GM12892 (cell line): ENCODE results near the gene FAM9C.

Experiments
- POLR2A ChIP-seq: IDR thresholded peaks from 2 replicates; pipeline ENCODE4 v1.6.1; 2011; ENCODE audit warnings: low read depth, low read length, control low read depth
- POLR2AphosphoS5 ChIP-seq: IDR thresholded peaks from 2 replicates; pipeline ENCODE4 v1.6.1; 2011; ENCODE audit warnings: low read depth, low read length, control low read depth
- TAF1 ChIP-seq: IDR thresholded peaks from 2 replicates; pipeline ENCODE4 v1.6.1; 2011; ENCODE audit warnings: low read depth, mild to moderate bottlenecking, control low read depth, low read length, borderline replicate concordance

GRCh38 chrX:13023567-13023966 is 20.9 kb downstream of the FAM9C start:
- TF ChIP-seq POLR2A (no peak), POLR2AphosphoS5 (no peak), TAF1 (no peak)
